ENCODE measurements around the gene LRRC45.
"Not testable (repeated sequence)": the region's sequence is repeated elsewhere in the genome, so short reads cannot be mapped to it uniquely, and the experiment has no call there.

LRRC45 gene

GRCh38 chr17:82022981-82023446 is at the start of gene LRRC45:
LRRC45 (plus strand) TSS chr17:82023305; CDS start chr17:82023644, 339 bp downstream.
- Histone ChIP-seq H3K4me1 (ENCODE audit: control insufficient read depth, low read depth, low read length) (peaks cover 5% of the 10 kb centered on the region), H3K36me3 (ENCODE audit: control insufficient read depth, low read depth, low read length) (peaks cover 6% of the 10 kb centered on the region), H3K27me3 (ENCODE audit: control insufficient read depth, insufficient read depth, low read length) (no peaks in the 10 kb centered on the region), H3K9ac (ENCODE audit: low read length) (peak within 1 kb of the TSS; percentile 84), H3K9me3 (ENCODE audit: control insufficient read depth, low read depth, low read length) (no peaks in the 10 kb centered on the region), H3K4me3 (ENCODE audit: low read length) (peak within 1 kb of the TSS; percentile 90), H3K27ac (ENCODE audit: low read length) (no peak within 1 kb of the TSS)

- Histone ChIP-seq H3K4me1 (ENCODE audit: control insufficient read depth, low read depth, low read length) (peaks cover 4% of the 10 kb centered on the region), H3K27ac (ENCODE audit: low read length) (no peak overlapping the region), H3K27me3 (ENCODE audit: control insufficient read depth, insufficient read depth, low read length) (peaks cover 37% of the 10 kb centered on the region), H3K36me3 (ENCODE audit: control insufficient read depth, low read depth, low read length) (no peaks in the 10 kb centered on the region), H3K9ac (ENCODE audit: low read length) (no peak overlapping the region), H3K4me3 (ENCODE audit: low read length) (no peak overlapping the region), H3K9me3 (ENCODE audit: control insufficient read depth, low read depth, low read length) (no peaks in the 10 kb centered on the region)
These were observed 49.7 kb upstream of the LRRC45 start for GRCh38 chr17:81973432-81973831.

- no peaks in the 10 kb centered on the region for H3K9me3 ChIP-seq (ENCODE audit: control insufficient read depth, low read depth, low read length)
- H3K36me3 ChIP-seq (ENCODE audit: control insufficient read depth, low read depth, low read length): peaks cover 10% of the 10 kb centered on the region
- H3K4me1 ChIP-seq (ENCODE audit: control insufficient read depth, low read depth, low read length): peaks cover 4% of the 10 kb centered on the region
- H3K27me3 ChIP-seq (ENCODE audit: control insufficient read depth, insufficient read depth, low read length): peaks cover 22% of the 10 kb centered on the region
- H3K9ac ChIP-seq (ENCODE audit: low read length): peak overlapping the region; percentile 83
- peak overlapping the region; percentile 84 for H3K4me3 ChIP-seq (ENCODE audit: low read length)
- H3K27ac ChIP-seq (ENCODE audit: low read length): no peak overlapping the region
These were observed 46.5 kb upstream of the LRRC45 start for GRCh38 chr17:81976332-81977210.

GRCh38 chr17:81977211-81977808 is 45.8 kb upstream of the LRRC45 start, which contains the start of gene ASPSCR1:
ASPSCR1 (plus strand) TSS chr17:81977629; CDS start chr17:81977647, 18 bp downstream.
- Histone ChIP-seq H3K4me1 (ENCODE audit: control insufficient read depth, low read depth, low read length) (peaks cover 4% of the 10 kb centered on the region), H3K27me3 (ENCODE audit: control insufficient read depth, insufficient read depth, low read length) (peaks cover 21% of the 10 kb centered on the region), H3K9me3 (ENCODE audit: control insufficient read depth, low read depth, low read length) (no peaks in the 10 kb centered on the region), H3K4me3 (ENCODE audit: low read length) (peak within 1 kb of the TSS; percentile 84), H3K27ac (ENCODE audit: low read length) (no peak within 1 kb of the TSS), H3K36me3 (ENCODE audit: control insufficient read depth, low read depth, low read length) (peaks cover 10% of the 10 kb centered on the region), H3K9ac (ENCODE audit: low read length) (peak within 1 kb of the TSS; percentile 83)

GRCh38 chr17:81978524-81979298 is 44.4 kb upstream of the LRRC45 start:
- peak overlapping the region; percentile 84 for H3K4me3 ChIP-seq (ENCODE audit: low read length)
- no peak overlapping the region for H3K27ac ChIP-seq (ENCODE audit: low read length)
- H3K9me3 ChIP-seq (ENCODE audit: control insufficient read depth, low read depth, low read length): no peaks in the 10 kb centered on the region
- peak overlapping the region; percentile 83 for H3K9ac ChIP-seq (ENCODE audit: low read length)
- H3K36me3 ChIP-seq (ENCODE audit: control insufficient read depth, low read depth, low read length): peaks cover 10% of the 10 kb centered on the region
- peaks cover 4% of the 10 kb centered on the region for H3K4me1 ChIP-seq (ENCODE audit: control insufficient read depth, low read depth, low read length)
- peaks cover 21% of the 10 kb centered on the region for H3K27me3 ChIP-seq (ENCODE audit: control insufficient read depth, insufficient read depth, low read length)

- Histone ChIP-seq H3K4me3 (ENCODE audit: low read length) (no peak overlapping the region), H3K4me1 (ENCODE audit: control insufficient read depth, low read depth, low read length) (peaks cover 4% of the 10 kb centered on the region), H3K9me3 (ENCODE audit: control insufficient read depth, low read depth, low read length) (no peaks in the 10 kb centered on the region), H3K36me3 (ENCODE audit: control insufficient read depth, low read depth, low read length) (peaks cover 15% of the 10 kb centered on the region), H3K9ac (ENCODE audit: low read length) (no peak overlapping the region), H3K27ac (ENCODE audit: low read length) (no peak overlapping the region), H3K27me3 (ENCODE audit: control insufficient read depth, insufficient read depth, low read length) (peaks cover 19% of the 10 kb centered on the region)
These were observed 43.0 kb upstream of the LRRC45 start for GRCh38 chr17:81980122-81980521.

GRCh38 chr17:81980707-81981343 is 42.3 kb upstream of the LRRC45 start:
- H3K9ac ChIP-seq (ENCODE audit: low read length): no peak overlapping the region
- peaks cover 22% of the 10 kb centered on the region for H3K36me3 ChIP-seq (ENCODE audit: control insufficient read depth, low read depth, low read length)

GRCh38 chr17:81981511-81981910 is 41.6 kb upstream of the LRRC45 start:
- H3K4me3 ChIP-seq (ENCODE audit: low read length); H3K27me3 ChIP-seq (ENCODE audit: control insufficient read depth, insufficient read depth, low read length); H3K4me1 ChIP-seq (ENCODE audit: control insufficient read depth, low read depth, low read length); H3K9me3 ChIP-seq (ENCODE audit: control insufficient read depth, low read depth, low read length); H3K9ac ChIP-seq (ENCODE audit: low read length); H3K27ac ChIP-seq (ENCODE audit: low read length): not testable (repeated sequence)
- H3K36me3 ChIP-seq (ENCODE audit: control insufficient read depth, low read depth, low read length): peaks cover 24% of the 10 kb centered on the region

More at GRCh38 chr17:81980707-81981343, 42.3 kb upstream of the LRRC45 start:
- Histone ChIP-seq H3K9me3 (ENCODE audit: control insufficient read depth, low read depth, low read length) (no peaks in the 10 kb centered on the region), H3K27me3 (ENCODE audit: control insufficient read depth, insufficient read depth, low read length) (peaks cover 13% of the 10 kb centered on the region), H3K4me1 (ENCODE audit: control insufficient read depth, low read depth, low read length) (peaks cover 4% of the 10 kb centered on the region), H3K4me3 (ENCODE audit: low read length) (no peak overlapping the region), H3K27ac (ENCODE audit: low read length) (no peak overlapping the region)

GRCh38 chr17:81983011-81983638 is 40.0 kb upstream of the LRRC45 start:
- no peaks in the 10 kb centered on the region for H3K27me3 ChIP-seq (ENCODE audit: control insufficient read depth, insufficient read depth, low read length)
- no peak overlapping the region for H3K9ac ChIP-seq (ENCODE audit: low read length)
- no peaks in the 10 kb centered on the region for H3K9me3 ChIP-seq (ENCODE audit: control insufficient read depth, low read depth, low read length)
- H3K36me3 ChIP-seq (ENCODE audit: control insufficient read depth, low read depth, low read length): peaks cover 24% of the 10 kb centered on the region
- no peaks in the 10 kb centered on the region for H3K4me1 ChIP-seq (ENCODE audit: control insufficient read depth, low read depth, low read length)
- H3K4me3 ChIP-seq (ENCODE audit: low read length): no peak overlapping the region
- H3K27ac ChIP-seq (ENCODE audit: low read length): no peak overlapping the region

- Histone ChIP-seq H3K9ac (ENCODE audit: low read length) (no peak overlapping the region), H3K9me3 (ENCODE audit: control insufficient read depth, low read depth, low read length) (no peaks in the 10 kb centered on the region), H3K36me3 (ENCODE audit: control insufficient read depth, low read depth, low read length) (peaks cover 24% of the 10 kb centered on the region), H3K27ac (ENCODE audit: low read length) (no peak overlapping the region), H3K4me3 (ENCODE audit: low read length) (no peak overlapping the region), H3K4me1 (ENCODE audit: control insufficient read depth, low read depth, low read length) (no peaks in the 10 kb centered on the region), H3K27me3 (ENCODE audit: control insufficient read depth, insufficient read depth, low read length) (no peaks in the 10 kb centered on the region)
These were observed 39.3 kb upstream of the LRRC45 start for GRCh38 chr17:81983639-81984373.

Measured in iPS-18a (cell line).